GM21723 (cell line): ENCODE measurements around the gene STPG2.
"Not testable (repeated sequence)": the region's sequence is repeated elsewhere in the genome, so short reads cannot be mapped to it uniquely, and the experiment has no call there.

Experiments used
- ATAC-seq: cut with Tn5 transposase; IDR thresholded peaks from one replicate; pipeline ENCODE4 v1.9.1; 2021; ENCODE audit warnings: mild to moderate bottlenecking, moderate library complexity; ENCODE audit not compliant: unreplicated experiment

Gene STPG2

DNA sequence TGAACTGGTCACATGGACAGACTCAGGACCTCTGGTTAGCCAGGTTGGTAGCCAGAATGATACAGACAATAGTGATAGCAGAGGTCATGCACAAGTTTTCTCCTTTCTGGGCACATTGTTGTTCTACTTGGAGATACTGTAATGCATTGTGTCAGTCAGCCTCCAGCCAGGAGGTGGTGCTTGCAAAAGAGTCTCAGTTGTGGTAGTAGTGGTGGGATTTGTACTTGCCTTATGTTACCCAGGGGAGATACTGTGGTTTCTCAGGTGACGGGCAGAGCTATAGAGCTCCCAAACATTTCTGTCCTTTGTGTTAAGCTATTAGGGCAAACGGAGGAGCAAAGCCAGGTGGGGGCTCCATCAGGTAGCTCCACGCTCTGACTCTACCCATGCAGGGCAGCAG, 190.5 kb downstream of the STPG2 start:
- ATAC-seq = no peak

DNA sequence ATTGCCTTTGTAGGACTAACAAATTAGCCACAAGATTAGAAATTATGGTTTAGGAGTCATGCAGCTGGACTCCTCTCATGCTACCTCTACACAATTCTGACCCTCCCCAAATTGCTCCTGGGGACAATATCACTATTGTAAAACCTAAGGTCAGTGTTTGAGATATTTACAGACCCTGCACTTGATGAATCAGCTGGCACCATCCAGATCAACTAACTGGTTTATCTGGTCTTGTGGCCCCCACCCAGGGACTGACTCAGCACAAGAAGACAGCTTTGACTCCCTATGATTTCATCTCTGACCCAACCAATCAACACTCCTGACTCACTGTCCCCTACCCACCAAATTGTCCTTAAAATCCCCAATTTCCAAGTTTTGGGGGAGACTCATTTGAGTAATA, 192.4 kb downstream of the STPG2 start:
- no peak for ATAC-seq

DNA sequence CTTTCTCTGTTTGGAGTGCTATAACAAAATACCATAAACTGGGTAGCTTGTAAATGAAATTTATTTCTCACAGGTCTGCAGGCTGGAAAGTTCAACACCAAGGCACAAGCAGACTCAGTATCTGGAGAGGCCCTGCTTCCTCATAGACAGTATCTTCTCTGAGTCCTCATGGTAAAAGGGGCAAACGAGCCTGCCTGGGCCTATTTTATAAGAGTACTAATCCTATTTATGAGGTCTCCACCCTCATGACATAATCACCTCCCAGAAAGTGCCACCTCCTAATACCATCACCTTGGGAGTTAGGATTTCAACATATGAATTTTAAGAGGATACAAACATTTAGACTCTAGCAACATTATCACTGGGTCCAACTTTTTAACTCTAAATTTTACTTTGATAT, 200.3 kb downstream of the STPG2 start:
- ATAC-seq = no peak

DNA sequence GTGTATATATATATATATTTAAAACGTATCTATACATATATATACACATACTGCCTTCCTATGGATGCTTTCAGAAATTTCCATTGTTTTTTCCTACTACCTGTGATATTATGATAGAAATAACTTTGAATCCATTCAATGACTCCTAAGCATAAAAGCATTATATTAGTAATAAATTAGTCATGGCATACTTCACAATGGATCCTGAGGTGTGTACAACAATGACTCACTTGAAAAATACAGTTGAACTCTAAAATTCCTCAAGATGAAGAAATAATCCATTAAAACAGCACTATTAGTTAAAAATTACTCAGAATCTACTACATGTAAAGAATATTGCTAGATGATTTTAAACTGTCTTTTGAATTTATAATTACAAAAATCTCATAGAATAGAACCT, 201.1 kb downstream of the STPG2 start:
- no peak for ATAC-seq

DNA sequence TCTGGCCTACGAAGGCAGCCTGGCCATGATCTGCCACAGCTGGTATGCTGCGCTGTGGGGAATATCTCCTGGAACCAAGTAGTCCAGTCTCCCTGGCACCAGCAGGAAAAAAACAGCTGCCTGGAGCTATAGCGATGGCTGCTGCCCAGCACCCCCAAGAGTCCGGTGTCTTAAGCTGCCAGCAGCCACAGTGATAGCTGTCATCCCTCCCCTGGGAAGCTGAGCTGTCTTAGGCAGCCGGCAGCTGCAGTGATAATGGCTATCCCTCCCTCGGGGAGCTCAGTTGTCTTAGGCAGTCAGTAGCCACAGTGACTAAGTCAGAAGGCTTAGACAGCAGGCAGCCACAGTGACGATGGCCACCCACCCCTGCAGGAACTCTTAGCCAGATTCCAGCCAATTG, 205.1 kb downstream of the STPG2 start:
- ATAC-seq = no peak

DNA sequence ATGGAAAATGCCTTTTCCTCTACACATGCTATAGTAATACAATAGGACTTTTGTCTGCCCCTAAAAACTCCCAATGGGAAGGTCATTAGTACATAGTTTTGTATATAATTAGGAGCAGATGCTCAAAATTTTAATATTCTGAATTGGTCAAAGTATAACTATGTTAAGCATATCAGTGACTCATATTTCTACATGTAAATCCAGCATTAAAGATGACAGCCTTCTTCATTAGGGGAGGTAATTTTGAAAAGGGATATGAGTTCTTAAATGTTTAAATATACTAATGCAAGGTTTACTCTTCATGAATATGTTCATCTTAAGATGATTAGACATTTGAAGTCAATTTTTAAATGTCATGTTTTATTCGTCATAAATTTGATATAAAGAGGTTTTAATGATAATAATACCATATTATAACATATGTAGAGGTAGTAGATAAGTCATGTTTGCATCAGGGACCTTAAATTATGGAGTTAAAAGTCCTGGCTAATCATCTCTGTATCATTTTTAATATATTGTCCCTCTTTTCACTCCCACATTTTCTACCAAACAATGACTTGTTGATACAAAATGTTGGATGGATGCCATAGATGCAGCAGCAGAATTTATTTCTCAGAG, 218.8 kb downstream of the STPG2 start:
- no peak for ATAC-seq

DNA sequence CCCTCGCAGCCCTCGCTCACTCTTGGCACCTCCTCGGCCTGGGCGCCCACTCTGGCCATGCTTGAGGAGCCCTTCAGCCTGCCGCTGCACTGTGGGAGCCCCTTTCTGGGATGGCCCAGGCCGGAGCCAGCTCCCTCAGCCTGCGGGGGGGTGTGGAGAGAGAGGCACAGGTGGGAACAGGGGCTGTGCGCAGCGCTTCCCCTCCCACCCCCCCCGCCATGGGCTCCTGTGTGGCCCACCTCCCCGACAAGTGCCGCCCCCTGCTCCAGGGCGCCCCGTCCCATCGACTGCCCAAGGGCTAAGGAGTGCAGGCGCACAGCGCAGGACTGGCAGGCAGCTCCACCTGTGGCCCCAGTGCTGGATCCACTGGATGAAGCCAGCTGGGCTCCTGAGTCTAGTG, 220.2 kb downstream of the STPG2 start:
- ATAC-seq = no peak

DNA sequence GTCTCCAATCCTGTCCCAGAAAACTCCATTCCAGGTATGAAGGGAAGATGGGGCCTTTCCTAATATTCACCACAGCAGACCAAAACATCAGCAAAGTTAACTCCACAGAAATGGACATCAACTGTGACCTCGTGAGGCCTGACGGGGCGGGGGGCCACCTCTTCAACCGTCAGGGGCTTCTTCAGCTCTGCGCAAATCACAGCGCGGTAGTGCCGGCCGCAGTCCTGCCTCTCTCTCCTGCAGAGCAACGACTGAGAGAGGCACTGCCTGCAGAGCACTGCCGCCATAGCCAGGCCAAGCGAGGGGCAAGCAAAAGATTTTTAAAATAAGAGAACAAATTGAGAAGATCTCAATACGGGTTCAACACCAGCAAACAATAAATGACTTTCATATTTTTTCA, 226.2 kb downstream of the STPG2 start:
- ATAC-seq = no peak

DNA sequence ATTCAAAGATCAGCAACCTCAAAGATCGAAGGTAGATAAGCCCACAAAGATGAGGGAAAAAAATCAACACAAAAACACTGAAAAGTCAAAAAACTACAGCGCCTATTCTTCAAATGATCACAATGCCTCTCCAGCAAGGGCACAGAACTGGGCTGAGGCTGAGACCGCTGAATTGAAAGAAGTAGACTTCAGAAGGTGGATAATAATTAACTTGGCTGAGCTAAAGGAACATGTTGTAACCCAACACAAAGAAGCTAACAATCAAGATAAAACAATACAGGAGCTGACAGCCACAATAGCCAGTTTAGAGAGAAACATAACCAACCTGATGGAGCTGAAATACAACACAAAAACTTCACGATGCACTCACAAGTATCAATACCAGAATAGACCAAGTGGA, 231.1 kb downstream of the STPG2 start:
- no peak for ATAC-seq

DNA sequence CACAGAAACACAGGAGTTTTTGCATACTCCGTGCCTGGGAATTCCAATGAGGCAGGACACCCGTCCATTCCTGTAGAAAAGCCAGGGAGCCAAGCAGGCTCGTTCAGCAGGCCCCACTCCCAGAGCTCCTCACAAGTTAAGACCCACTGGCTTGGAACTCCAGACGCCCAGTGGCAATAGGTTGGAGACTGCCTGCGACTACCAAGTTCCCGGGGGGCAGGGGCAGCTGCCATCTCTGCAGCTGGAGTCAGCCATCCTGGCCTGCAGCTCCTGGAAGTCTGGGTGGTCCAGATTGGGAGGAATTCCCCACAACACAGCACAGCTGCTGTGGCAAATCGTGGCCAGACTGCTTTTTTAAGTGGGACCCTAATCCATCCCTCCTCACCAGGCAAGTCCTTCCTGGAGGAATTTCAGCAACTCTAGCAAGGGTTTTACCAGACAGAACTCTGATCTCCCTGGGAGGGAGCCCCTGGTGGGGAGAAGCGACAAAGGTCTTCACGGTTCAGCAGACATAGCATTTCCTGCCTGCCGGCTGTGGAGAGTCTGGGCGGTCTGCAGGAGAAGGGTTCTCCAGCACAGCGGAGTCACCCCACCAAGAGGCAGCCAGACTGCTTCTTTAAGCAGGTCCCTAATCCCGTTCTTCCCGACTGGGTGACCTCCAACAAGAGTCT, 231.9 kb downstream of the STPG2 start:
- ATAC-seq = no peak

DNA sequence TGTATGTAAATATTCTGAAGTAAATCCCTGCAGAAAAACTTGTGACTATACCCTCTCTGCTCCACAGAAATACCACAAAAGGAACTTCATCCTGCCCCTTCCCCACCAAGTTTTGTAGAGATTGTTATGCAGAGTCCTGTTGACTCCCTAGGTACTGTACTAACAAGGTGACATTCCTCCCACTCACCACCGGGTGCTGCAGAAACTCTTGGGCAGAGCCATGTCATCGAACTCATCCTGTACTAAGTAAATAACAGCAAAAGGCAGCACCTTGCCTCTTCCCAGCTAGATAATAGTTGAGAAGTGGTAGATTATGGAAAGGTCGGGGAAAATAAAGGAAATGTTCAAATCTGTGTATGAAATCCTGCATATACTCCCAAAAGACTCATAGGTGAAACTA, 233.3 kb downstream of the STPG2 start:
- peak; percentile 66 for ATAC-seq

DNA sequence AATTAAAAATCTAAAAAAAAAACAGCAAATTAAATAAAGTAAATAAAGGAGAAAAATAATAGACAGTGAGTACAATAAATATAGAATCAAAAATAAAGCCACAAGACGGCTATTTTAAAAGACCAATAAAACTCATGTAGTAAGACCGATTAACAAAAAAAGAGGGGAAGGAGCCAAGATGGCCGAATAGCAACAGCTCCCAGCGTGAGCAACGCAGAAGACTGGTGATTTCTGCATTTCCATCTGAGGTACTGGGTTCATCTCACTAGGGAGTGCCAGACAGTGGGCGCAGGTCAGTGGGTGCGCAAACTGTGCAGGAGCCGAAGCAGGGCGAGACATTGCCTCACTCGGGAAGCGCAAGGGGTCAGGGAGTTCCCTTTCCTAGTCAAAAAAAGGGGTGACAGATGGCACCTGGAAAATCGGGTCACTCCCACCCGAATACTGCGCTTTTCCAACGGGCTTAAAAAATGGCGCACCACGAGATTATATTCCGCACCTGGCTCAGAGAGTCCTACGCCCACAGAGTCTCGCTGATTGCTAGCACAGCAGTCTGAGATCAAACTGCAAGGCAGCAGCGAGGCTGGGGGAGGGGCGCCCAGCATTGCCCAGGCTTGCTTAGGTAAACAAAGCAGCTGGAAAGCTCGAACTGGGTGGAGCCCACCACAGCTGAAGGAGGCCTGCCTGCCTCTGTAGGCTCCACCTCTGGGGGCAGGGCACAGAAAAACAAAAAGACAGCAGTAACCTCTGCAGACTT, 239.7 kb downstream of the STPG2 start:
- ATAC-seq = not testable (repeated sequence)

DNA sequence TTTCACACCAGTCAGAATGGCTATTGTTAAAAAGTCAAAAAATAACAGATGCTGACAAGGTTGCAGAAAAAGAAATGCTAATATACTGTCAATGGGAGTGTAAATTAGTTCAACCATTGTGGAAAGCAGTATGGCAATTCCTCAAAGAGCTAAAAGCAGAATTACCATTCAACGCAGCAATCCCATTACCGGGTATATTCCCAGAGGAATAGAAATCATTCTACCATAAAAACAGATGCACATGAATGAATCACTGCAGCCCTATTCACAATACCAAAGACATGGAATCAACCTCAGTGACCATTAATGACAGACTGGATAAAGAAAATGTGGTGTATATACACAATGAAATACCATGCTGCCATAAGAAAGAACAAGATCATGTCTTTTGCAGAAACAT, 243.0 kb downstream of the STPG2 start:
- no peak for ATAC-seq

DNA sequence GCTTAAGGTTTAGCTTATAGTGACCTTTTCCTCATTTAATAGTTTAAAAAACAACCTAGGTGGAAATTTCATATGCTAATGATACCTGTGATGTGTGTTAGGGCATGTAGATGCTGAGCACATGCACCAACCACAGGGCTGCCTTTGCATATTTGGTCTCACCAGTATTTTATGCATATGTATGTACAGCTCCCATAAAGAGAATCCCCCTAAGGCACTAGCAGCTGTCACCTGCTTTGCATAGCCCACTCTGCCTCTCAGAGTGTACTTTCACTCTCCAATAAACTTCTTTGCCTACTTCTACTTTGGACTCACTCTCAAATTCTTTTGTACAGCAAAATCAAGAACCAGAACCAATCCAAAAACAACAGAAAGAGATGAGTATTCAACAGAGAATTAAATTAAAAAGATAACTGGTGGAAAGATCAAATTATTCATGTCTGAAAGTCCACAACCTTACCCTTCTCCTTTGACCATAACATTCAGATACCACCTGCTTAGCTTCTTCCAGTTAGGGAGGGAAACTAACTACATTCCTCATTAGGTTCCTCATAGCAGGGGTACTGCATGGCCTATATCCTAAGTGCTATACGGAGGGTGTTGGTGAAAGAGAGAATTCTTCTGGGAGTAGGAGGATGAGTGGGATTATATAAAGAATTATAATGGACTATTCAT, 250.5 kb downstream of the STPG2 start:
- no peak for ATAC-seq

DNA sequence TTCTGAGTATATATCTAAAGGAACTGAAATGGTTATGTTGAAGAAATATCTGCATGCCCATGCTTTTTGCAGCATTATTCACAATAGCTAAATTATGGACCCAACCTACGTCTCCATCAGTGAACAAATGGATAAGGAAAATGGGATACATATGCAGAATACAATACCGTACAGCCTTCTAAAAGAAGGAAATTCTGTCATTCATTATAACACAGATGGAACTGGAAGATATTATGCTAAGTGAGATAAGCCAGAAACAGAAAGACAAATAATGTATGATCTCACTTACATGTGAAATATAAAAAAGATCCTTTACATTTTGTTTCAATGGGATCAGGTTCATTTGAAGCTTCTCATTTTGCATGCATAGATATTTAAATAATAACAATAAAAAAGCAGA, 263.3 kb downstream of the STPG2 start:
- no peak for ATAC-seq

DNA sequence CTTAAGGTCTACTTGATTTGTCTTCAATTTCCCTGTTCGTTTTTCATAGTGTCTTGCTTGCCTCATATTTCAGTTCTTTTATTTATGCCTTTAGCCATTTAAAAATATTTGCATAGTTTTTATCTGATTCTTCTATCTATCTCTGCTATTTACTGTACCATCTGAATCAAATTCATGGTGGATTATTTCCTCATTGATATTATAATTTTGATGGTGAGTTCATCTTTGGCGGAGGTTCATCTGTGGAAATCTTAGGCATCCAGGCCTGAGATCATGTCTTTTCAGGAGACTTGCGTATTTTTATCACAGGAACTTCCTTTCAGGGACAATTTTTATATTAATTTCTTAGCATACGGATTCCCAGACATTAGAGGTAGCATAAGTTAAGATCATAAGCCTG, 275.2 kb downstream of the STPG2 start:
- ATAC-seq = no peak

DNA sequence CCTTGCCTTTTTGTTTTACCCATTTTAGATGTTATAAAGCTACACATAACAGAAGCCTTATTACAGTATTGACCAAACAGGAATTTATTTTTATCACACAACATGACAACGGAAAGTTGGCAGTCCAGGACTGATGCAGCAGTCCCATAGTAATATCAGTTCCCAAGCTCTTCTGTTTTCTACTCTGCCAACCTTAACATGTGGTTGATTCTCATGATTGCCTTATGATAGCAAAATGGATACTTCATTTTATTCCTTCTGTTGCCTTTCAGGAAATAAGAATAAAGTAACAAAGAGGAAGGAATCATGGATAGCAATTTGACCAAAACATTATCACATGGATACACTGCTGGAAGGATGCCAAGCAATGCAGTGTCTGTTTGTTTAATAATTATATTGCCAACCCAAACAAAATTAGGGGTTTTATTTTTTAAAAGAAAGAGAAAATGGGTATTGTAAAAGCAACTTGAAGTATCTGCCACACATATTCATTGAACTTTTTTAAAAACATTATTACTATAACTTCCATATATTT, 275.7 kb downstream of the STPG2 start:
- no peak for ATAC-seq

DNA sequence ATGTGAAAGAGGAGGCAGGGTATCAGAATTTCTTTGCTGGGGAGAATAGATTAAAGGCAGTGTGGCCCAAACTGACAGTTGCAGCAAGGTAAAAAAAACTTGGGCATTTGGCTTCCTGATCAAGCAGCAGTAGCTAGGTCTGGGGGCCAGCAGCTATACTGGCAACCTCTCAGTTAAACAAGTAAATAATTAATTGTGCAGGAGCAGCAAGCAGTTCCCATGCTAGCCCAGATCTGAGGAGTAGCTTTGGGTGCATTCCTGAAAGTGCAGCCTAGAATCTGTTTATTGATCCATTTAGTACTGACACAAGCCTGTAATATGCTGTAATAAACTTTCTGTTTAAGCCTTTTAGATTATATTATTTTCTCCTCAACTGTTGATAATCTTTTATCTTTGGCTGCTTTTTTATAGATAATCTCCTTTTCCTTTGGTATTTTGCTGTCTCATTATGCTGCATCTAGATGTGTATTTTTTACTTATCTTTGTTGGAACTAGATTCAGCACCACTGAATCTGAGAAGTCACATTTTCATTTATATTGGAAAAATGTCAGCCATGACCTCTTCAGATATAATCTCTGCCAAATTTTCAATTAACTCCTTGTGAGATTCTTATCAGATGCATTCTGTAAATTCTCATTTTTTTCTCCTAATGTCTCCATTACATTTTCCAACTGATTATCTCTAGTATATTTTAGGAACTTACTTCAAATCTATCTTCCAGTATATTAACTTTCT, 276.3 kb downstream of the STPG2 start:
- no peak for ATAC-seq

DNA sequence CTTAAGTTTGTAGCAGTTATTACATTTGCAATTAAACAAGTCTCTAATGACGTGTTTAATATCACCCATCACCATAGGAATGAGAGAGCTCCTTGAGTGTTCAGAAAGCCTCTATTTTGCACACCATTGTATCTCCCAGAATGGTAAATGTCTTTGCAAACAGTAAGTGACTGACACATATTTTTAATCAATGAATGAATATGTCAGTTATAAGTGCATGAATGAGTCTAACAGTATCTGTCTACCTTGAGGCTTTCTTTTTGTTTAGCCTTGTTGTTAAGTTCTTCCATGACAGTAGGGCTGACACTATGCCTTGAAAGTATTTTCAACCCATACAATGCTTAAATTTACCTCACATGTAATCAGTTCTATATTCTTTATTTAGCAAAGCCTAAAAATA, 292.2 kb downstream of the STPG2 start:
- no peak for ATAC-seq

DNA sequence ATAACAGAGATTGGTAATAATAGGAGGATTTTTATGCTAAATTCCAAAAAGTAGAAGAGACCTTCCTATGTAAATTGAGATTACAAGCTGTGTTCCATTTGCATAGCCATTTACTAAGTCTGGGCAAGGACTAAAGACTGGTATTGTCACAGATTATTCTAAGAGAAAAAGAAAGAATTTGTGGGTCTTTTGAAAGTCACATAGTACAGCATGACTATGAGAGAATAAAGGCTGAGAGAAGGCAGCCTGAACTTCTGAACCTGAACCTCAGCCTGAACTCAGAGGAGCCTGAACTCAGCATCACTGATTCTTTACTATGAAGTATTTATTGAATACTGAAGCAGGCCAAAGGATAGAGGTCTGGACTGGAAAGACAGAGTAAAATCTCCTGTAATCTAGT, 297.5 kb downstream of the STPG2 start:
- ATAC-seq = no peak

DNA sequence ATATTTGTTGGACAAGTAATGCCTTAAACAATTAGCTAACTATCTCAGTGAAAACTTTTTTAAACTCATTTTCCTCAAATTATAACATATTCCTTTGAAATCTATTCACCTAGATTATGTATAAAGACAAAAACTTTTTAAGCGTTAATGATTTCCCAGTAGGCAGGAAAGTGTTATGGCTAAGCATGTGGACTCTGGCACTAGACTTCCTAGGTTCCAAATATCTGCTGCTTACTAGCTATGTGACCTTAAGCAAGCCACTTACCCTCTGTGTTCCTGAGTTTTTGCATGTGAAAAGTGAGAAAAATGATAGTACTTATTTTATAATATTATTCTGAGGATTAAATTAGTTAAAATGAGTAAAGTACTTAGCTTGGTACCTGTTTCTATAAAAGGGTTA, 301.8 kb downstream of the STPG2 start:
- ATAC-seq = no peak
